SK-N-MC (cell line): ENCODE data around the gene PDE3B.

Experiments
- EZH2 ChIP-seq: fragments of 200-600 bp; sonication (generic); IDR thresholded peaks from one replicate; pipeline ENCODE4 v1.6.1; 2017; ENCODE audit warnings: antibody characterized with exemption
- POLR2AphosphoS5 ChIP-seq: IDR thresholded peaks from 2 replicates; pipeline ENCODE4 v1.6.1; 2012; ENCODE audit warnings: mild to moderate bottlenecking, low read depth, low read length, borderline replicate concordance

GRCh38 chr11:14835496-14836492, 192.2 kb downstream of the PDE3B start:
- no peak for TF ChIP-seq POLR2AphosphoS5
- no peak for TF ChIP-seq EZH2
